ENCODE results near the gene HERPUD1.

DNA sequence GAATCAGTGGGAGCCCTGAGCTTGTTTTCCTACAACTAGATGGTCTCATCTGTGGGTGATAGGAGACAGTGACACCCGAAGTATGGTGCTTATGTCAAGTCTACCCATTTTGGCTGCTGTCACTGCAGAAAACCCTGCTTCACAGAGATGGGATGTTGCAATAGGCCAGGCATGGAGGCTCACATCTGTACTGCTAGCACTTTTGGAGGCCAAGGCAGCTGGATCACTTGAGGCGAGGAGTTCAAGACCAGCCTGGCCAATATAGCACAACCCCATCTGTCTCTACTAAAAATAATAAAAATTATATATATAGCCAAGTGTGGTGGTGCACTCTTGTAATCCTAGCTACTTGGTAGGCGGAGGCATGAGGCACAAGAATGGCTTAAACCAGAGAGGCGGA, 2.3 kb upstream of the HERPUD1 start:
- TF ChIP-seq EZH2 (IDR thresholded peaks at IDR 0.05): no peak
- TF ChIP-seq, protein P1, sequence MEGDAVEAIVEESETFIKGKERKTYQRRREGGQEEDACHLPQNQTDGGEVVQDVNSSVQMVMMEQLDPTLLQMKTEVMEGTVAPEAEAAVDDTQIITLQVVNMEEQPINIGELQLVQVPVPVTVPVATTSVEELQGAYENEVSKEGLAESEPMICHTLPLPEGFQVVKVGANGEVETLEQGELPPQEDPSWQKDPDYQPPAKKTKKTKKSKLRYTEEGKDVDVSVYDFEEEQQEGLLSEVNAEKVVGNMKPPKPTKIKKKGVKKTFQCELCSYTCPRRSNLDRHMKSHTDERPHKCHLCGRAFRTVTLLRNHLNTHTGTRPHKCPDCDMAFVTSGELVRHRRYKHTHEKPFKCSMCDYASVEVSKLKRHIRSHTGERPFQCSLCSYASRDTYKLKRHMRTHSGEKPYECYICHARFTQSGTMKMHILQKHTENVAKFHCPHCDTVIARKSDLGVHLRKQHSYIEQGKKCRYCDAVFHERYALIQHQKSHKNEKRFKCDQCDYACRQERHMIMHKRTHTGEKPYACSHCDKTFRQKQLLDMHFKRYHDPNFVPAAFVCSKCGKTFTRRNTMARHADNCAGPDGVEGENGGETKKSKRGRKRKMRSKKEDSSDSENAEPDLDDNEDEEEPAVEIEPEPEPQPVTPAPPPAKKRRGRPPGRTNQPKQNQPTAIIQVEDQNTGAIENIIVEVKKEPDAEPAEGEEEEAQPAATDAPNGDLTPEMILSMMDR (IDR thresholded peaks at IDR 0.05): no peak
- no peak for TF ChIP-seq EZH2phosphoT487 (IDR thresholded peaks at IDR 0.05)

All from neural progenitor cell (in vitro differentiated cells).